T-cell (primary cell): Measurements from ENCODE around the gene DLG2. TPM values are rescaled to one million over a fixed set of nuclear protein-coding genes. Genes with fewer than 3 reads are reported as not detected.

ENCODE experiments used
- ATAC-seq, 4 experiments: fragments of 200-7000 bp in 3 of 4; fragments of 150-1000 bp in 1 of 4; cut with Tn5 transposase; replicated peaks in 1 of 4; 1 replicate in 3 of 4; 2 replicates in 1 of 4; pipeline ENCODE4 v1.10.0; 2021; ENCODE audit warnings: moderate library complexity in 3 of 4, mild to moderate bottlenecking in 2 of 4, moderate number of reproducible peaks in 1 of 4
- CTCF ChIA-PET, 2 donors: fragments of 300-600 bp; sonication (Branson Sonifier 250); formaldehyde crosslinking; loops; one replicate each; lab custom pipeline; 2022; ENCODE audit warnings: antibody characterized with exemption in 2 of 2; lab: Charles Lee
- POLR2A ChIA-PET, 2 donors: fragments of 300-600 bp; sonication (Branson Sonifier 250); formaldehyde crosslinking; loops; one replicate each; lab custom pipeline; 2022; ENCODE audit warnings: antibody characterized with exemption in 2 of 2; lab: Charles Lee
- DNase-seq, 35 experiments: peaks; one replicate each; pipeline versions ENCODE4 v3.0.0 to v3.0.0-alpha.2; 2013 to 2023
- H3K27ac ChIP-seq: one replicate; pipeline ENCODE4 v1.5.1; 2013; ENCODE audit warnings: low read length
- H3K27me3 ChIP-seq, 2 experiments: replicated peaks in 1 of 2; 1 replicate in 1 of 2; 2 replicates in 1 of 2; pipeline versions ENCODE4 v1.6.1 to v1.7.0; 2013; ENCODE audit warnings: low read length in 1 of 2, mixed read lengths in 1 of 2; ENCODE audit not compliant: control insufficient read depth in 2 of 2, insufficient read depth in 2 of 2; ENCODE audit errors: extremely low read depth in 1 of 2
- H3K36me3 ChIP-seq, 2 donors: 1 replicate in 1 of 2; 2 replicates in 1 of 2; pipeline versions ENCODE4 v1.6.1 to v1.7.0; 2013; ENCODE audit warnings: low read length in 1 of 2; ENCODE audit not compliant: control insufficient read depth in 2 of 2, insufficient read depth in 1 of 2; ENCODE audit errors: extremely low read depth in 1 of 2
- H3K4me1 ChIP-seq, 2 experiments: 1 replicate in 1 of 2; 2 replicates in 1 of 2; pipeline versions ENCODE4 v1.6.1 to v1.7.0; 2013; ENCODE audit warnings: low read length in 2 of 2, mixed read lengths in 1 of 2; ENCODE audit not compliant: insufficient read depth in 2 of 2, control insufficient read depth in 1 of 2; ENCODE audit errors: extremely low read depth in 1 of 2
- H3K4me3 ChIP-seq, 2 donors: 1 replicate in 1 of 2; 2 replicates in 1 of 2; pipeline versions ENCODE4 v1.5.1 to v1.7.0; 2013; ENCODE audit warnings: mild to moderate bottlenecking in 2 of 2, low read length in 1 of 2, moderate library complexity in 1 of 2; ENCODE audit not compliant: control insufficient read depth in 1 of 2; ENCODE audit errors: extremely low read depth in 1 of 2
- H3K9me3 ChIP-seq: 2 replicates; pipeline ENCODE4 v1.7.0; 2013
- H3K27ac Mint-ChIP-seq, 2 donors: one replicate each; pipeline ENCODE4 v1.8.0; 2020 to 2021; ENCODE audit warnings: mild to moderate bottlenecking in 2 of 2, mixed read lengths in 2 of 2
- H3K27me3 Mint-ChIP-seq, 2 donors: one replicate each; pipeline ENCODE4 v1.8.0; 2021 to 2022; ENCODE audit warnings: mixed read lengths in 2 of 2
- H3K36me3 Mint-ChIP-seq: one replicate; pipeline ENCODE4 v1.8.0; 2021; ENCODE audit warnings: mixed read lengths
- H3K4me1 Mint-ChIP-seq, 3 donors: one replicate each; pipeline ENCODE4 v1.8.0; 2020 to 2022; ENCODE audit warnings: mixed read lengths in 3 of 3, mild to moderate bottlenecking in 1 of 3
- H3K4me3 Mint-ChIP-seq, 3 donors: one replicate each; pipeline ENCODE4 v1.8.0; 2020 to 2022; ENCODE audit warnings: mild to moderate bottlenecking in 3 of 3, mixed read lengths in 3 of 3, moderate library complexity in 3 of 3
- H3K9me3 Mint-ChIP-seq, 3 donors: one replicate each; pipeline ENCODE4 v1.8.0; 2020 to 2022; ENCODE audit warnings: mixed read lengths in 3 of 3
- WGBS: methylation state at CpG from one replicate; pipeline ENCODE4 v1.1.5; 2013; ENCODE audit warnings: missing lambda C conversion rate; ENCODE audit not compliant: insufficient coverage; 5-methylcytosine and 5-hydroxymethylcytosine counted together
- total RNA-seq, 35 experiments: library from RNA in 6 of 35; stranded (reverse) in 6 of 35; fragments of 120-200 nt in 1 of 35; gene quantifications; one replicate each; pipeline versions ENCODE4 v1.2.1 to v1.2.4 and lab custom pipeline; 2013 to 2026

Gene DLG2
- total RNA-seq, 5 donors from 2014 or later (not counting 1 experiment from before 2014, with no cell fraction given), result 2.3 to 4.1 (median 2.9) TPM

DNA sequence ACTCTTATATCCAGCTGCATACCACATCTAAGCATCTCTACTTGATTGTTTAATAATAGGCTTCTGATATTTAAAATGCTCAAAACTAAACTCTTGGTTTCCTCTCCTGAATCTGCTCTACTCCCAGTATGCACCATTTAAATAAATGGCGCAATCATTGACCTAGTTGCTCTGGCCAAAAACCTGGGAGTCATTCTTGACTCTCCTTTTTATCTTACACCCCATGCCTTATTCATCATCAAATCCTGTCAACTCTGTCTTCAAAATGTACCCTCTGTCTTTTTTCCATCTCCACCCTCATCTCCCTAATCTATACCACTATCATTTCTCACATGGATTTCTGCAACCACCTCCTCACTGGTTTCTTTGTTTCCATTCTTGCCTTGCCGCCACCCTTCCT lies 1941.4 kb downstream of the DLG2 start:
- no peaks in the 10 kb centered on the region for H3K4me1 ChIP-seq
- Mint-ChIP-seq H3K4me3 (no peak overlapping the region), H3K27me3 (peaks cover 0 to 11% of the 10 kb centered on the region in 2 donors), H3K4me1 (no peaks in the 10 kb centered on the region), H3K36me3 (no peaks in the 10 kb centered on the region), H3K27ac (no peak overlapping the region), H3K9me3 (no peaks in the 10 kb centered on the region)
- no peaks in the 10 kb centered on the region for H3K27me3 ChIP-seq
- H3K36me3 ChIP-seq, result no peaks in the 10 kb centered on the region
- 94% methylated on average over 2 of the region's 2 CpGs for WGBS
- DNase-seq (no peak), ATAC-seq (no peak)
- no peaks in the 10 kb centered on the region for H3K9me3 ChIP-seq
- no peak overlapping the region for H3K4me3 ChIP-seq
- CTCF ChIA-PET, result no interaction called here
- POLR2A ChIA-PET, result no interaction called here
- H3K27ac ChIP-seq, result no peak overlapping the region

DNA sequence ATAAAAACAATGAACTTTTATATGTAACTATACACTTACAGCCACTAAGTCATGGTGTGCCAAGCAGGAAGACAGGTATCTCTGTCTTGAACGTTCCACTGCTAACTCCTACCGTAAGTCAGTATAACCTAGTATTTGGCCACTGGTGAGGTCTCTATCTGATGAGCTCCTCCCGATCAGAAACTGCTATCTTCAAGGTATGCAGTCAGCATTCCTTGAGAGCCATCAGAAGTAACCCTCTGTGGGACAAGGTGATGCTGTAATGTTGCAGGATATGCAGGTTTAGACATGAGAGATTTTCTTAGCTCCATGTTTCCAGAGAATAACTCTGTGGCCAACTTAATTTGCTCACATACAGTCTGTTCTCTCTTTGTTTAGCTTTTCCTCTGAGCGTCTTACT lies 1943.1 kb downstream of the DLG2 start:
- H3K36me3 ChIP-seq, result no peaks in the 10 kb centered on the region
- no peaks in the 10 kb centered on the region for H3K27me3 ChIP-seq
- 93% methylated on average over 2 of the region's 4 CpGs for WGBS
- Mint-ChIP-seq H3K27ac (no peak overlapping the region), H3K4me1 (no peaks in the 10 kb centered on the region), H3K27me3 (peaks cover 0 to 14% of the 10 kb centered on the region in 2 donors), H3K9me3 (no peaks in the 10 kb centered on the region), H3K36me3 (no peaks in the 10 kb centered on the region), H3K4me3 (no peak overlapping the region)
- ATAC-seq, result no peak
- CTCF ChIA-PET, result no interaction called here
- H3K4me1 ChIP-seq, result no peaks in the 10 kb centered on the region
- no peak for DNase-seq
- no peaks in the 10 kb centered on the region for H3K9me3 ChIP-seq
- H3K4me3 ChIP-seq, result no peak overlapping the region
- no peak overlapping the region for H3K27ac ChIP-seq
- POLR2A ChIA-PET, result no interaction called here

DNA sequence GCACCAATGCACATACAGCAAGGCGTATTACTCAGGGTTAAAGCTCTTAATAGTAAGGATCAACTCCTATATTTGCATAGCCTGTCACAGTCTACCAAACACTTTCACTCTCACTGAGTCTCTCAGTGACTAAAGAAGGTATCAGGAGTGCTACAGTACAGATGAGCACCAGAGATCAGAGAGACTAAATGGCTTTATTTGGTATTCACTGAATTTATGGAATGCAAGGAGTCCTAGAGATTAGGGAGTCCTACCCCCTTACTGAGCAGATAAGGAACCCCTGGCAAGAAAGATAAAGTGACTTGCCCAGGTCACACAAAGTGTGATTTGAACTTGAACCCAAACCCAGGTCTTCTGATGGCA lies 1944.6 kb downstream of the DLG2 start:
- no peaks in the 10 kb centered on the region for H3K36me3 Mint-ChIP-seq

DNA sequence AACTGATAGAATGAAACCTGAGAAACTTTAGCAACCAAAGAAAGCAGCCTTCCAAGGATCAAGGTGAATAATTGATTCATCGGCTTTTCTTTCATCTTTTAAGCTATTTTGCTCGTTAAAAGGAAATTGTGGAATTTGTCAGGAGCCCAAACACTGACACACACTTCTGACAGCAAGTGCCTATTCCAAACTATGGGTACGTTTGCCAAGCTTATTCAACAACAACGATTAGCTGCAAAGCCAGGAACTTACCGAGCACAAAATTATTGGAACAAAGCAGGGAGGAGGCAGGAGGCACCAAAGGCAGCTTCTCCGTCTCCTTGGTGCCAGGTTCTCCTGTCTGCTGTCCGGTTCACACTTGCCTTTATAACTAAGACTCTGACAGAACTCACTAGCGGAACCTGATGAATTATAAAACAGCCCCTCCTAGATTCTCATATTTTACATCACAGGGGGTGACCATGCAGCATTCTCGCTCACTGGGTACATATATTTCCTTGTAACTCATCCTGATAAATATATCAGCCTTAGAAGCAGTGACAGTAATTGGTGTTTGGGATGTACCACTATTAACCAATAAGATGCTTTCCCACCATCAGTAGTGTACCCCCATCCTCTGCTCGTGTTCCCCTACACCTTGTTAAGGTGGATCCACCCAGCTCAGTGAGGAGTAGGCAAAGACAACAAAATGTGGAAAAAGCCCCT lies 1945.1 kb downstream of the DLG2 start:
- DNase-seq (no peak), ATAC-seq (no peak)
- H3K4me1 Mint-ChIP-seq, result no peaks in the 10 kb centered on the region
- H3K36me3 Mint-ChIP-seq, result no peaks in the 10 kb centered on the region
- Histone ChIP-seq H3K4me3 (no peak overlapping the region), H3K36me3 (no peaks in the 10 kb centered on the region), H3K27ac (no peak overlapping the region), H3K27me3 (no peaks in the 10 kb centered on the region), H3K4me1 (no peaks in the 10 kb centered on the region), H3K9me3 (no peaks in the 10 kb centered on the region)
- peaks cover 0 to 14% of the 10 kb centered on the region in 2 donors for H3K27me3 Mint-ChIP-seq
- H3K4me3 Mint-ChIP-seq, result no peak overlapping the region
- 87% methylated on average over 8 of the region's 10 CpGs for WGBS
- POLR2A ChIA-PET, result no interaction called here
- H3K9me3 Mint-ChIP-seq, result no peaks in the 10 kb centered on the region
- CTCF ChIA-PET, result no interaction called here
- no peak overlapping the region for H3K27ac Mint-ChIP-seq

More for the DNA sequence above, 1944.6 kb downstream of the DLG2 start:
- Histone ChIP-seq H3K4me3 (no peak overlapping the region), H3K9me3 (no peaks in the 10 kb centered on the region), H3K27me3 (no peaks in the 10 kb centered on the region), H3K27ac (no peak overlapping the region), H3K4me1 (no peaks in the 10 kb centered on the region), H3K36me3 (no peaks in the 10 kb centered on the region)
- ChIA-PET CTCF (no interaction called here), POLR2A (no interaction called here)
- no peaks in the 10 kb centered on the region for H3K9me3 Mint-ChIP-seq
- ATAC-seq, result no peak
- no peak overlapping the region for H3K27ac Mint-ChIP-seq
- no peak overlapping the region for H3K4me3 Mint-ChIP-seq
- H3K4me1 Mint-ChIP-seq, result no peaks in the 10 kb centered on the region
- no peak for DNase-seq
- WGBS, result no CpG with 5 or more reads among the region's 1 CpG
- peaks cover 0 to 14% of the 10 kb centered on the region in 2 donors for H3K27me3 Mint-ChIP-seq

DNA sequence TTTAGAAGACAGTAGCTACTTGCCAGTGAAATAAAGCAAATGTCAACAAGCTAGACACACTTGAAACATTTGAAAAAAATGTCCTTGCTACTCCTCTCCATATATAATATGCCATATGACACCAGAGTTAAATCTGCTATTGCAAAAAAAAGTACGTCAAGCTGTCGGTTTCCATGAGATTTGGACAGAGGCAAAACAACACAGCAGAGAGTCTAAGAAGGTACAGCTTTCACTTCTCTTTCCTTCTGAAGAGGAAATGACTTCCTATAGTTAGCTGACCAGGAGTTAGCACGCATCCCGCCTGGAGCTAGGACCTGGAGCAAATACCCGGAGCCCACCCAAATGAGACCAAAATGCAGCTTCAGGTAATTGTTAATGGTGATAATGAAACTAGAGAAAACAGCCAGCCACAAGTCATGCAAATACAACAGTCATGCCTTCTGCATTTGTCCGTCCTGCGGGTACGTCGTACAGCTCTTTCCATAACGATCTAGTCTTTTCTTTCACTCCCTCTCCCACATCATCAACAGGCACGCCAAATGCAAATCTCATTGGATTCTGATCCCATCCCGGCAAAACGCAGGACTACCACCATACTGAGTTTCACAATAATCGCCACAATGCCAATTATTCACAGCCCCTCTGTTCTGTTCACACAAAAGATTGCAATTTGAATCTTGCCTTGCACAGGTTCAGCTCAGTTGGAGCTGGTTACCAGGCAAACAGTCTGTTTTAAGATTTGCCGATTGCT lies 1945.9 kb downstream of the DLG2 start:
- H3K27ac ChIP-seq, result no peak overlapping the region
- ATAC-seq, result no peak
- H3K9me3 Mint-ChIP-seq, result no peaks in the 10 kb centered on the region
- no peak overlapping the region for H3K4me3 ChIP-seq
- H3K27ac Mint-ChIP-seq, result no peak overlapping the region
- H3K9me3 ChIP-seq, result no peaks in the 10 kb centered on the region
- 78% methylated on average over 12 of the region's 15 CpGs for WGBS
- H3K27me3 Mint-ChIP-seq, result peaks cover 0 to 14% of the 10 kb centered on the region in 2 donors
- ChIA-PET POLR2A (interaction anchor here in 1 of 2 donors (0.6 kb wide), 1 partner anchor 40 kb away, joined by 5 read pairs; no protein-coding TSS in a partner anchor), CTCF (no interaction called here)
- H3K4me3 Mint-ChIP-seq, result no peak overlapping the region
- no peaks in the 10 kb centered on the region for H3K27me3 ChIP-seq
- DNase-seq, result no peak
- H3K36me3 Mint-ChIP-seq, result no peaks in the 10 kb centered on the region
- no peaks in the 10 kb centered on the region for H3K4me1 ChIP-seq
- H3K36me3 ChIP-seq, result no peaks in the 10 kb centered on the region
- H3K4me1 Mint-ChIP-seq, result no peaks in the 10 kb centered on the region

DNA sequence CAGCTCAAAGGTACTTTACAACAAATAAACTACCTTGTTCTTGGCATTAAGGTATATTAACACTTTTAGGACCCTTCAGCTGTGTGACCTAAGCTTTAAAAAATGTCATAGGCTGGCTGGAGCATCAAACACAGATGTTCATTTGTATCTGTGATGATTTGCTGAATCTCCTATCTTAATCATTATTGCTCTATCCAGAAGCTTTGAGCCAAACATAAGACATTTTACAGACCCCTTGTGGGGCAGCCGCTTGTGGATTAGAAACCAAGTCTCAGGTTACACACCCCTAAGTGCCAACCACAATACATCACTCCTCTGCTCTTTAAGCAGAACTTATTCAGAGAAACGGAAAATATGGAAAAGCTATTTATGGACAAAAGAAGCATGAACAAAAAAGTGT lies 1946.8 kb downstream of the DLG2 start:
- Mint-ChIP-seq H3K9me3 (no peaks in the 10 kb centered on the region), H3K27me3 (peaks cover 0 to 14% of the 10 kb centered on the region in 2 donors), H3K36me3 (no peaks in the 10 kb centered on the region), H3K4me3 (no peak overlapping the region), H3K27ac (no peak overlapping the region), H3K4me1 (no peaks in the 10 kb centered on the region)
- CTCF ChIA-PET, result interaction anchor here in 1 of 2 donors (0.6 kb wide), 1 partner anchor 104 kb away, joined by 3 read pairs; no protein-coding TSS in a partner anchor
- WGBS, result no CpG with 5 or more reads among the region's 2 CpGs
- H3K4me1 ChIP-seq, result no peaks in the 10 kb centered on the region
- H3K27me3 ChIP-seq, result no peaks in the 10 kb centered on the region
- POLR2A ChIA-PET, result no interaction called here
- DNase-seq, result no peak
- no peak overlapping the region for H3K27ac ChIP-seq
- H3K4me3 ChIP-seq, result no peak overlapping the region
- no peaks in the 10 kb centered on the region for H3K36me3 ChIP-seq
- H3K9me3 ChIP-seq, result no peaks in the 10 kb centered on the region
- no peak for ATAC-seq
